GM21825 (cell line): ENCODE measurements around the gene WNT4.

Experiments
- ATAC-seq: cut with Tn5 transposase; IDR thresholded peaks from one replicate; pipeline ENCODE4 v1.9.1; 2021; ENCODE audit warnings: mild to moderate bottlenecking, moderate library complexity; ENCODE audit not compliant: unreplicated experiment

WNT4 gene

GRCh38 chr1:22089134-22089571 is 53.7 kb downstream of the WNT4 start:
- no peak for ATAC-seq

- ATAC-seq: no peak
Measured at GRCh38 chr1:22088331-22088730, 54.6 kb downstream of the WNT4 start.

- ATAC-seq: no peak
Measured at GRCh38 chr1:22080191-22080590, 62.7 kb downstream of the WNT4 start.

- no peak for ATAC-seq
Measured at GRCh38 chr1:22078133-22078532, 64.8 kb downstream of the WNT4 start.

- no peak for ATAC-seq
Measured at GRCh38 chr1:22077728-22078127, 65.2 kb downstream of the WNT4 start.

DNA sequence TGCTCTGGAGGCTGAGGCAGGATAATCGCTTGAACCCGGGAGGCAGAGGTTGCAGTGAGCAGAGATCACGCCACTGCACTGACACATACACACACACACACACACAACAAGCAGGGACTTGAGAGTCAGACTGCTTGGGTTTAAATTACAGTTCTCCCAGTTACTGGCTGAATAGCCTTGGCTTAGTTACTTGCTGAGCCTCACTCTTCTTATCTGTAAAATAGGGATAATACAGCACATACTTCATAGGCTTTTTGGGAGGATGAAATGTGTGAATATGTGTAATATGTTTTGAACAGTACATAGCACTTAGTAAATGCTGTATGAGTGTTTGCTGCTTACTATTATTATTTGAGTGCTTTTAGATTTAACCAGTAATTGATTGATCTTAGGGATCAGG is 66.6 kb downstream of the WNT4 start:
- ATAC-seq: no peak

GRCh38 chr1:22075718-22076117 is 67.2 kb downstream of the WNT4 start:
- ATAC-seq: no peak

DNA sequence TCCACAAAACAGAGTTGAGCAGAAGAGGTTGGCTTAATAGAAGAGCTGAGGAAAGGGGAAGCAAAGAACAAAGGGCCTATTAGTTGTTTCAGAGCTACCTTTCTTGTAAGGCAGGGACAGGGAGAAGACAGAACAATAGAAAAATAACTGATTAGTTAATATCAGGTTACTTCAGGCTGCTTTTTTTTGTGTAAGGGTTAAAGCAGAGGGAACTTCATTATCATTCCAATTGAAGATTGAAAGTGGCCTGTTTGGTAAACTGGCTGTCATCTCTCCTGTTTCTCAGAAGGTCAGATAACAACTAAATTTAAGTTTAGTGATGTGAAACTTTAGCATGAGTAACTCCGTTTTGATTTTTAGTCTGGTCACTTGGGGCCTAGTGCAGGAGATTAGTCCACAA is 68.1 kb downstream of the WNT4 start:
- ATAC-seq: no peak

GRCh38 chr1:22071511-22071910 is 71.4 kb downstream of the WNT4 start:
- no peak for ATAC-seq
